HepG2 (cell line): ENCODE data around the gene TRANK1. TPM values are rescaled to one million over a fixed set of nuclear protein-coding genes. Genes with fewer than 3 reads are reported as not detected.

ENCODE experiments used
- ATAC-seq: fragments of 200-7000 bp; cut with Tn5 transposase; 3 replicates; pipeline ENCODE4 v1.9.1; 2020; ENCODE audit warnings: mild to moderate bottlenecking, moderate library complexity
- BruUV-seq: library from RNA; stranded (reverse); fragments of 400-500 nt; replicated peaks from 2 replicates; lab custom pipeline; 2021; lab: Mats Ljungman, UMichigan
- CTCF ChIA-PET: fragments of 300-600 bp; formaldehyde crosslinking; extraction: SDS; loops from one replicate; lab custom pipeline; 2021; ENCODE audit warnings: low total read pairs, inconsistent platforms, low intra/inter-chr PET ratio; lab: Yijun Ruan, JAX
- POLR2A ChIA-PET: fragments of 350-600 bp; sonication (Branson Sonifier 250); formaldehyde crosslinking; loops from one replicate; lab custom pipeline; 2020; ENCODE audit warnings: antibody characterized with exemption, inconsistent platforms; lab: Yijun Ruan, JAX
- DNase-seq: peaks from one replicate; pipeline ENCODE4 v3.0.0-alpha.2; 2015; ENCODE audit warnings: low spot score
- FAIRE-seq: peaks from 3 replicates; lab custom pipeline; 2011; peaks lifted over from hg19 to GRCh38; lab: Jason Lieb, UNC
- H2AFZ ChIP-seq: one replicate; pipeline ENCODE4 v1.6.1; 2011; ENCODE audit warnings: low read length, inconsistent platforms
- H3K27ac ChIP-seq: fragments of 300-600 bp; 3 replicates; pipeline ENCODE4 v1.8.0; 2011; ENCODE audit warnings: mixed run types, mild to moderate bottlenecking, mixed read lengths, low read length, inconsistent platforms; ENCODE audit not compliant: insufficient read depth; ENCODE audit errors: extremely low read length
- H3K27me3 ChIP-seq, 2 experiments: fragments of 200-600 bp in 1 of 2; 2 replicates in 1 of 2; 3 replicates in 1 of 2; pipeline versions ENCODE4 v1.6.0 to v1.8.0; 2011; ENCODE audit warnings: low read length in 2 of 2, mild to moderate bottlenecking in 2 of 2, moderate library complexity in 2 of 2, inconsistent platforms in 1 of 2; ENCODE audit not compliant: insufficient read depth in 2 of 2, control insufficient read depth in 1 of 2
- H3K36me3 ChIP-seq, 2 experiments: fragments of 200-600 bp in 1 of 2; replicated peaks in 1 of 2; 2 replicates in 1 of 2; 3 replicates in 1 of 2; pipeline versions ENCODE4 v1.5.1 to v1.8.0; 2011; ENCODE audit warnings: low read length in 2 of 2, inconsistent platforms in 1 of 2; ENCODE audit not compliant: insufficient read depth in 2 of 2, control insufficient read depth in 1 of 2
- H3K4me1 ChIP-seq: 2 replicates; pipeline ENCODE4 v1.5.1; 2012; ENCODE audit warnings: low read length, inconsistent platforms; ENCODE audit not compliant: insufficient read depth
- H3K4me2 ChIP-seq: 2 replicates; pipeline ENCODE4 v1.6.0; 2011; ENCODE audit warnings: low read depth, low read length, inconsistent platforms
- H3K4me3 ChIP-seq, 3 experiments: fragments of 200-600 bp in 1 of 3; sonication (generic), shearing (Covaris generic) in 1 of 3; replicated peaks in 1 of 3; 2 replicates each; pipeline ENCODE4 v1.5.1; 2011 to 2016; ENCODE audit warnings: low read length in 3 of 3, inconsistent platforms in 2 of 3, low read depth in 2 of 3, mild to moderate bottlenecking in 2 of 3, control low read depth in 1 of 3, mixed read lengths in 1 of 3; ENCODE audit not compliant: insufficient read depth in 1 of 3
- H3K79me2 ChIP-seq: one replicate; pipeline ENCODE4 v1.6.1; 2011; ENCODE audit warnings: low read length, inconsistent platforms; ENCODE audit not compliant: insufficient read depth
- H3K9ac ChIP-seq: 2 replicates; pipeline ENCODE4 v1.6.0; 2011; ENCODE audit warnings: mild to moderate bottlenecking, low read depth, low read length, inconsistent platforms; ENCODE audit not compliant: insufficient read depth
- H3K9me3 ChIP-seq: 2 replicates; pipeline ENCODE4 v1.5.1; 2012; ENCODE audit warnings: mild to moderate bottlenecking, low read length
- H4K20me1 ChIP-seq: 2 replicates; pipeline ENCODE4 v1.6.0; 2011; ENCODE audit warnings: inconsistent platforms, mild to moderate bottlenecking, low read length, moderate library complexity; ENCODE audit not compliant: insufficient read depth
- CBX5 ChIP-seq: sonication (generic); formaldehyde crosslinking; IDR thresholded peaks from 2 replicates; pipeline ENCODE4 v1.4.0; 2020; ENCODE audit warnings: missing genetic modification reagents, borderline replicate concordance
- FOSL2 ChIP-seq: sonication (generic); formaldehyde crosslinking; IDR thresholded peaks from 2 replicates; pipeline ENCODE4 v1.4.0; 2020; ENCODE audit warnings: missing genetic modification reagents
- GATAD2A ChIP-seq: IDR thresholded peaks from 2 replicates; pipeline ENCODE4 v1.6.1; 2016
- GLMP ChIP-seq: sonication (generic); formaldehyde crosslinking; IDR thresholded peaks from 2 replicates; pipeline ENCODE4 v1.9.0; 2021; ENCODE audit warnings: missing genetic modification reagents, mild to moderate bottlenecking, borderline replicate concordance
- HBP1 ChIP-seq: IDR thresholded peaks from 2 replicates; pipeline ENCODE4 v1.6.1; 2016; ENCODE audit warnings: low read depth, control low read depth
- HOXA9 ChIP-seq: sonication (generic); formaldehyde crosslinking; IDR thresholded peaks from 2 replicates; pipeline ENCODE4 v1.8.1; 2022; ENCODE audit warnings: missing genetic modification reagents, mild to moderate bottlenecking, moderate library complexity, borderline replicate concordance
- KDM1A ChIP-seq: IDR thresholded peaks from 2 replicates; pipeline ENCODE4 v1.6.1; 2016; ENCODE audit warnings: missing compliant biosample characterization
- MYPOP ChIP-seq: sonication (generic); formaldehyde crosslinking; IDR thresholded peaks from 2 replicates; pipeline ENCODE4 v1.8.1; 2023; ENCODE audit warnings: mild to moderate bottlenecking, moderate library complexity, missing genetic modification reagents
- SMAD3 ChIP-seq: sonication (generic); formaldehyde crosslinking; IDR thresholded peaks from 2 replicates; pipeline ENCODE4 v1.4.0; 2020; ENCODE audit warnings: missing genetic modification reagents
- SP2 ChIP-seq: sonication (generic); formaldehyde crosslinking; IDR thresholded peaks from 2 replicates; pipeline ENCODE4 v1.5.1; 2020; ENCODE audit warnings: mild to moderate bottlenecking, missing genetic modification reagents
- TRAFD1 ChIP-seq: sonication (generic); formaldehyde crosslinking; IDR thresholded peaks from 2 replicates; pipeline ENCODE4 v1.5.1; 2020; ENCODE audit warnings: missing genetic modification reagents, mild to moderate bottlenecking, borderline replicate concordance
- TRIM24 ChIP-seq: sonication (generic); formaldehyde crosslinking; IDR thresholded peaks from 2 replicates; pipeline ENCODE4 v1.8.0; 2022; ENCODE audit warnings: mild to moderate bottlenecking, missing genetic modification reagents
- ZBTB43 ChIP-seq: sonication (generic); formaldehyde crosslinking; conservative IDR thresholded peaks from 2 replicates; pipeline ENCODE4 v1.4.0; 2020; ENCODE audit warnings: missing genetic modification reagents
- ZNF513 ChIP-seq: sonication (generic); formaldehyde crosslinking; conservative IDR thresholded peaks from 2 replicates; pipeline ENCODE4 v1.5.0; 2020; ENCODE audit warnings: missing genetic modification reagents
- ZNF652 ChIP-seq: IDR thresholded peaks from 2 replicates; pipeline ENCODE4 v1.6.1; 2016; ENCODE audit warnings: low read depth, borderline replicate concordance
- ZNF792 ChIP-seq: IDR thresholded peaks from 2 replicates; pipeline ENCODE4 v1.6.1; 2016
- WGBS: methylation state at CpG from one replicate; pipeline ENCODE4 v1.1.6; 2017; ENCODE audit warnings: low lambda C conversion rate; 5-methylcytosine and 5-hydroxymethylcytosine counted together
- in situ Hi-C: cut with HindIII; loops from 2 replicates; pipeline ENCODE4 v1.10.0; 2017; ENCODE audit warnings: low pct_unique_long_range_greater_than_20kb; ENCODE audit not compliant: extremely low pct_ligation_motif_present
- intact Hi-C: fragments of 100-400 bp; cut with micrococcal nuclease; formaldehyde crosslinking; loops from one replicate; pipeline ENCODE4 v1.10.0; 2022; ENCODE audit not compliant: unreplicated experiment
- polyA plus RNA-seq, 8 experiments: library from polyadenylated mRNA; depleted of rRNA in 3 of 8; stranded (reverse) in 7 of 8; unstranded in 1 of 8; fragments of >200 nt; fragmentation: Illumina TruSeq in 4 of 8; extraction: Trizol in 4 of 8; gene quantifications; 2 replicates each; pipeline versions ENCODE4 v1.2.1 to v1.2.3, GENCODE V29; 2011 to 2016; ENCODE audit warnings: low read depth in 4 of 8, missing spikeins in 1 of 8, mixed read lengths in 1 of 8; ENCODE audit not compliant: insufficient read depth in 1 of 8
- total RNA-seq, 5 experiments: library from RNA; depleted of rRNA; stranded (reverse); fragments of >200 nt; fragmentation: Illumina TruSeq; extraction: Trizol; gene quantifications; 2 replicates each; pipeline ENCODE4 v1.2.3, GENCODE V29; 2016; ENCODE audit warnings: low read depth in 1 of 5

Gene TRANK1
- total and polyA plus RNA-seq, 2 of the 13 experiments (the other 11 are each of a cell fraction or from before 2014, with no cell fraction given) = 0.13 to 0.32 TPM

- no peak for TF ChIP-seq ZNF513 (CRISPR knock-in tag)
Measured at GRCh38 chr3:36832406-36832805, 112.4 kb downstream of the TRANK1 start (continued).

GRCh38 chr3:36827133-36827532 lies 117.7 kb downstream of the TRANK1 start:
- Histone ChIP-seq H3K27me3 (peaks cover 2 to 13% of the 10 kb centered on the region in 2 experiments; a peak in 2 of 5 replicates), H3K4me1 (no peaks in the 10 kb centered on the region), H3K9me3 (no peaks in the 10 kb centered on the region), H3K79me2 (no peaks in the 10 kb centered on the region), H3K27ac (no peak overlapping the region), H3K9ac (no peak overlapping the region), H3K4me3 (no peak overlapping the region), H3K4me2 (no peak overlapping the region), H4K20me1 (no peaks in the 10 kb centered on the region), H2AFZ (no peak overlapping the region), H3K36me3 (no peaks in the 10 kb centered on the region)
- FAIRE-seq = no peak
- no TSS peak for BruUV-seq
- intact Hi-C loops (no loop called here), in situ Hi-C loops (no loop called here)
- CTCF ChIA-PET = no interaction called here
- POLR2A ChIA-PET = no interaction called here
- WGBS = 15% methylated on average over 3 of the region's 5 CpGs
- ATAC-seq = no peak
- DNase-seq = no peak
- no peak for TF ChIP-seq CBX5 (CRISPR knock-in tag)
- TF ChIP-seq GATAD2A = no peak
- TF ChIP-seq SP2 (CRISPR knock-in tag) = no peak
- TF ChIP-seq GLMP (CRISPR knock-in tag) = no peak
- no peak for TF ChIP-seq ZNF792 (CRISPR knock-in tag)
- TF ChIP-seq KDM1A (CRISPR knock-in tag) = no peak
- no peak for TF ChIP-seq ZNF652 (CRISPR knock-in tag)
- TF ChIP-seq TRIM24 (CRISPR knock-in tag) = no peak
- no peak for TF ChIP-seq HOXA9 (CRISPR knock-in tag)
- TF ChIP-seq TRAFD1 (CRISPR knock-in tag) = no peak
- no peak for TF ChIP-seq SMAD3 (CRISPR knock-in tag)
- TF ChIP-seq MYPOP (CRISPR knock-in tag) = no peak
- no peak for TF ChIP-seq HBP1 (CRISPR knock-in tag)
- no peak for TF ChIP-seq FOSL2 (CRISPR knock-in tag)
- no peak for TF ChIP-seq ZBTB43 (CRISPR knock-in tag)
